ENCODE data around the gene ID2. TPM values are rescaled to one million over a fixed set of nuclear protein-coding genes. Genes with fewer than 3 reads are reported as not detected.

The ID2 gene
- total and polyA plus RNA-seq, 9 donors: 23.8 to 77.4 (median 39.7) TPM

DNA sequence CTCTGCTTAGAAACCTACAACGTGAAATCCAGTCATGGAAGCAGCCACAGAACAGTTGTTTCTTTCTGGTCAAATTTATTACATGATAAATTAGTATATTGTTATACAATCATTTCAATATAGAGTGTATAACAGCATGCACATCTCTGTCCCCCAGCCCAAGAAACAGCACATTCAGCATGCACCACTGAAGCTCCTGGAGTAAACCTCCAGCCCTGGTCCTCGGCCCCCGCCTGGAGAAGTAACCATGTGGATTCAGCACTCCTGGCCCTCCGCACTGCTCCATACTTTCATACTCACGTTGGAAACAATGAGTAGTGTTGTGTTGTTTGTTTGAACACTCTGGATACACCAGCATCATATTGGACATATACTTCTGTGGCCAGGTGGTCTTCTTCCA is 15.3 kb upstream of the ID2 start:
- Histone ChIP-seq H3K9me3 (replicated peaks; ENCODE audit: control insufficient read depth, low read depth, low read length) (no peaks in the 10 kb centered on the region), H3K36me3 (ENCODE audit: control insufficient read depth, insufficient read depth, low read length) (no peaks in the 10 kb centered on the region), H3K27me3 (ENCODE audit: control insufficient read depth, insufficient read depth, low read length) (no peaks in the 10 kb centered on the region), H3K4me1 (ENCODE audit: control insufficient read depth, insufficient read depth, low read length) (peaks cover 24% of the 10 kb centered on the region), H3K4me3 (ENCODE audit: low read length) (no peak overlapping the region), H3K27ac (ENCODE audit: low read length) (no peak overlapping the region)
- no peak for DNase-seq
- WGBS (ENCODE audit: insufficient coverage): 100% methylated on average over 1 of the region's 5 CpGs

DNA sequence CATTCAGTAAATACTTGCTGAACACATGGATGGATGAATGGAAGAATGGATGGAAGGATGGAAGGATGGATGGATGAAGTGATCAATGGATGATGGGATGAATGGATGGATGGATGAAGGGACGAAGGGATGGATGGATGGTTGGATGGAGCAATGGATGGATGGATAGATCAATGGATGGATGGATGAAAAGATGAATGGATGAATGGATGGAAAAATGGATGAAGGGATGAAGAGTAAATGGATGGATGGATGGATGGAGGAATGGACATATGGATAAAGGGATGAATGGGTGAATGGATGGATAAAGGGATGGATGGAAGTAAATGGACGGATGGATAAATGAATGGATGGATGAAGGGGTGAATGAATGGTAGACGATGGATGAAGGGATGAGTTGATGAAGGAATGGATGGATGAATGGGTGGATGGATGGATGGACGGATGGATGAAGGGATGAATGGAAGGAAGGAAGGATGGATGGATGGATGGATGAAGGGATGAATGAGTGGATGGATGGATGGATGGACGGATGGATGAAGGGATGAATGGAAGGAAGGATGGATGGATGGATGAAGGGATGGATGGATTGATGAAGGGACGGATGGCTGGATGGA is 13.9 kb upstream of the ID2 start:
- WGBS (ENCODE audit: insufficient coverage): 83% methylated on average over 6 of the region's 6 CpGs
- H3K36me3 ChIP-seq (ENCODE audit: control insufficient read depth, insufficient read depth, low read length): no peaks in the 10 kb centered on the region
- no peaks in the 10 kb centered on the region for H3K9me3 ChIP-seq (replicated peaks; ENCODE audit: control insufficient read depth, low read depth, low read length)

DNA sequence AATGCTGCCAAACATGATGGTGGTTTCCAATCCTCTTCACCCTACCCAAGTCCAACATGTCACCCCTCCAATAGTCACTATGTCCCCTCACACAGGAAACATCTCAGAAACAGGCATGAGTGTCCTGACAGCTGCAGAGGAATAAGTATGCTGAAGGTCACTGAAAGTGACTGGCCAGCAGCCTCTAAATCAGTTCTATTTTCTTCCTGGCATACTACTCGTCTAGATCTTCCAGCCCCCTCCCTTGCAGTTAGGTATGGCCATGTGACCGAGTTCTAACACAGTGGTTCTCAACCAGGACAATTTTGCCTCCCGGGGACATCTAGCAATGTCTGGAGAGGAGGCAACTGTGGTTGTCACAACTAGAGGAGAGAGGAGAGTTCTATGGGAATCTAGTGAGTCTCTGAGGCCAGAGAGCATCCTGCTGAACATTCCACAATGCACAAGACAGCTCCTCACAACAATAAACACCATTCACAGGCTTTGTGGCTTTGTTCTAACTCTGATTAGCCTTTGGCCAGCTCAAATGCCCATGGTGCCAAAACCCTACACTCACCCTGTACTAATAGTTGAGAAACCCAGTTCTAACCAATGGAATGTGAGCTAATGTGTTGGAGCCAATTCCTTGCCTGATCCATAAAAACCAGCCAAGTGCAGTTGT is 12.6 kb upstream of the ID2 start:
- no CpG with 5 or more reads among the region's 3 CpGs for WGBS (ENCODE audit: insufficient coverage)
- Histone ChIP-seq H3K4me1 (ENCODE audit: control insufficient read depth, insufficient read depth, low read length) (peaks cover 9% of the 10 kb centered on the region), H3K9me3 (replicated peaks; ENCODE audit: control insufficient read depth, low read depth, low read length) (peaks cover 6% of the 10 kb centered on the region), H3K4me3 (ENCODE audit: low read length) (no peak overlapping the region), H3K27ac (ENCODE audit: low read length) (peak overlapping the region; percentile 29), H3K27me3 (ENCODE audit: control insufficient read depth, insufficient read depth, low read length) (no peaks in the 10 kb centered on the region), H3K36me3 (ENCODE audit: control insufficient read depth, insufficient read depth, low read length) (no peaks in the 10 kb centered on the region)
- peak; percentile 62 for DNase-seq

More for the DNA sequence above, 13.9 kb upstream of the ID2 start:
- no peaks in the 10 kb centered on the region for H3K27me3 ChIP-seq (ENCODE audit: control insufficient read depth, insufficient read depth, low read length)
- H3K4me1 ChIP-seq (ENCODE audit: control insufficient read depth, insufficient read depth, low read length): peaks cover 14% of the 10 kb centered on the region
- no peak overlapping the region for H3K27ac ChIP-seq (ENCODE audit: low read length)
- no peak for DNase-seq
- H3K4me3 ChIP-seq (ENCODE audit: low read length): no peak overlapping the region

DNA sequence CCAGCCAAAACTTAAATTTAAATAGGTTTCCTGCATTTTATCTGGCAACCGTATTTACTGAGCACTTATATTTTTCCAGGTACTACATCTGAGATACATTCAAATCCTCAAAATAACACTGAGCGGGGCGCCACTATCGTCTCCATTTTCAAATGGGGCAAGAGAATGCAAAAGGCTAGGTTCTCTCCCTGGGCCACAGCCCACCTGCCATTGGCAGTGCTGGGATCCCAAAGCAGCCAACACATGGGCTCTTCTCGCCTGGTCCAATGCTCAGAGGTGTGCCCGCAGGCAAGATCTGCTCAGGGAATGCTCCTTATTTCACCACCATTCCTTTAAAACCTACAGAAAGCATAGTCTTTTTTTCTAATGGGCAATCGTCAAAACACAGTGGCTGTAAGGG is 11.3 kb upstream of the ID2 start:
- Histone ChIP-seq H3K27ac (ENCODE audit: low read length) (no peak overlapping the region), H3K4me3 (ENCODE audit: low read length) (no peak overlapping the region), H3K9me3 (replicated peaks; ENCODE audit: control insufficient read depth, low read depth, low read length) (peaks cover 14% of the 10 kb centered on the region), H3K27me3 (ENCODE audit: control insufficient read depth, insufficient read depth, low read length) (no peaks in the 10 kb centered on the region), H3K36me3 (ENCODE audit: control insufficient read depth, insufficient read depth, low read length) (no peaks in the 10 kb centered on the region), H3K4me1 (ENCODE audit: control insufficient read depth, insufficient read depth, low read length) (peaks cover 9% of the 10 kb centered on the region)
- DNase-seq: no peak
- 88% methylated on average over 4 of the region's 7 CpGs for WGBS (ENCODE audit: insufficient coverage)

DNA sequence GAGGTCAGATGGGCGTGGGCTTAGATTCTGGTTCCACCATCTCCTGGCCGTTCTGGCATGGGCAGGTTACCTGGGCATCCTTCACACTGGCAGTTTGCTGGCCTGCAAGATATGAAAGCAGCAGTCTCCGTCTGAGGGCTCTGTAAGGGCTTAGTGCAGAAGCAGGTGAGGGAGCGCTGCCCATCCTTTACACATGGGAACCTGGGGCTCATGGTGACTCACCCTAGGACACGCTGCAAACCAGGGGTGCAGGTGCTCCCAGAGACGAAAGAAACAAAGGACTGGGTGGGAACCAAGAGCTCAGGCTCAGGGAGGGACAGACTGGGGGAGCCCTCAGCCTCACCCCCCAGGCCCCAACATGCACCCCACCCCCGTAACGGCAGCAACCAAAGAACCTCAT is 10.7 kb upstream of the ID2 start:
- H3K36me3 ChIP-seq (ENCODE audit: control insufficient read depth, insufficient read depth, low read length): no peaks in the 10 kb centered on the region
- no peak for DNase-seq
- H3K27ac ChIP-seq (ENCODE audit: low read length): no peak overlapping the region
- H3K4me1 ChIP-seq (ENCODE audit: control insufficient read depth, insufficient read depth, low read length): peaks cover 15% of the 10 kb centered on the region
- peaks cover 14% of the 10 kb centered on the region for H3K9me3 ChIP-seq (replicated peaks; ENCODE audit: control insufficient read depth, low read depth, low read length)
- H3K4me3 ChIP-seq (ENCODE audit: low read length): no peak overlapping the region
- H3K27me3 ChIP-seq (ENCODE audit: control insufficient read depth, insufficient read depth, low read length): peaks cover 5% of the 10 kb centered on the region
- 79% methylated on average over 7 of the region's 8 CpGs for WGBS (ENCODE audit: insufficient coverage)

DNA sequence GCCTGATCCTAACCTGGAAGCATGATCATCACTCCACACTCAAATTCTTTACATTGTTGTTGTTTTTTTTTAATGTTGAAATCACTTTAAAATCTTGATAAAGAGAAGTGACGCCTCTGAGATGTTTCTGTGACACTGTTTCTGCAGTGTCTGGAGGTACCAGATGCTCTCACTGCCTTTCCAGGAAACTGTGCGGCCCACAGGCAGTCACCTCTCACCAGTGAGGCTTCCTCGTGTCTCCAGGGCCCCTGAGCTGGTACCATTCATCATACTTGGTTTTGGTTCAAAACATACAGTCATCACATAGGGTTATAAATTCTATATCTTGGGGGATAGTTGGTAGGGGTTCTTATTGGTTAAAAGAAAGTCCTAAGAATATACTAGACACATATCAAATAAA is 10.1 kb upstream of the ID2 start:
- Histone ChIP-seq H3K9me3 (replicated peaks; ENCODE audit: control insufficient read depth, low read depth, low read length) (peaks cover 14% of the 10 kb centered on the region), H3K27ac (ENCODE audit: low read length) (no peak overlapping the region), H3K36me3 (ENCODE audit: control insufficient read depth, insufficient read depth, low read length) (no peaks in the 10 kb centered on the region), H3K4me1 (ENCODE audit: control insufficient read depth, insufficient read depth, low read length) (peaks cover 22% of the 10 kb centered on the region), H3K4me3 (ENCODE audit: low read length) (no peak overlapping the region), H3K27me3 (ENCODE audit: control insufficient read depth, insufficient read depth, low read length) (peaks cover 10% of the 10 kb centered on the region)
- DNase-seq: no peak
- no CpG with 5 or more reads among the region's 3 CpGs for WGBS (ENCODE audit: insufficient coverage)

DNA sequence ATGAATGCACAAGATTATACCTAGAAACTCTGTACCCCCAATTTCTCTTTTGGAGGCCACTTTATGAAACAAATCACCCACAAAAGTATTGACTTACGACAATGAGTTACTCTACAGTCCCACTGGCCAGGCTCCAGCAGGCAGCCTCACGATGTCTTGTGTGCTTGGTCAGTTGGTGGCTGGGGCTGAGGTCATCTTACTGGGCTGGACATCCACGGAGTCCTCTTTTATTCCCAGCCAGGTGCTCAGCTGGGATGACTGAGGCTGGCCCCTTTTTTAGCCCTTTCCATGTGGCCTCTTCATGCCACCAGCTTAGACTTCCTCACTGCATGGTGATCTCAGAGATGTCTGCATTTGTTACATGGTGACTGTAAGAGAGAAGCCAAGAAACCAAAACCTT is 8.9 kb upstream of the ID2 start:
- H3K27ac ChIP-seq (ENCODE audit: low read length): no peak overlapping the region
- no peak for DNase-seq
- 84% methylated on average over 3 of the region's 3 CpGs for WGBS (ENCODE audit: insufficient coverage)
- H3K36me3 ChIP-seq (ENCODE audit: control insufficient read depth, insufficient read depth, low read length): no peaks in the 10 kb centered on the region
- H3K27me3 ChIP-seq (ENCODE audit: control insufficient read depth, insufficient read depth, low read length): peaks cover 16% of the 10 kb centered on the region
- peaks cover 14% of the 10 kb centered on the region for H3K9me3 ChIP-seq (replicated peaks; ENCODE audit: control insufficient read depth, low read depth, low read length)
- no peak overlapping the region for H3K4me3 ChIP-seq (ENCODE audit: low read length)
- peaks cover 33% of the 10 kb centered on the region for H3K4me1 ChIP-seq (ENCODE audit: control insufficient read depth, insufficient read depth, low read length)

DNA sequence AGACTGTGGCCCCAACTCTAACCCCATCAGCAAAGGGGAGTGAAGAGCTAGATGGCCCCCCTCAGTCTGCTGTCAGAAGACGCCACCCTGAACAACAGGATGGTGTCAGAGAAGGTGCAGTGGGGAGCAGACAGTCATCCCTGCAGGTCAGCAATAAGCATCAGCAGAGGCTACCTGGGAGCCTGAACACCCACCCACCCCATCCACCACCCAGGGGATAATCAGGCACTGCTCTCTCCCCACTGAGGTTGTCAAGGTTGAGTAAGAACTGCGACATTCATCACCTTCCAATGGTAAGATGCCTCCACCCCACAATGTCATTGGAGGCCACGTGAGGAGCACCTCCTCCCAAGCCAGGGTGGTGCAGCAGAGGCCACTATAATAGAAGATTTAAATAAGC is 8.5 kb upstream of the ID2 start:
- 100% methylated on average over 2 of the region's 3 CpGs for whole genome bisulfite sequencing (ENCODE audit: insufficient coverage)
- Histone ChIP-seq H3K4me1 (ENCODE audit: control insufficient read depth, insufficient read depth, low read length) (peaks cover 37% of the 10 kb centered on the region), H3K27ac (ENCODE audit: low read length) (no peak overlapping the region), H3K4me3 (ENCODE audit: low read length) (no peak overlapping the region), H3K27me3 (ENCODE audit: control insufficient read depth, insufficient read depth, low read length) (peaks cover 16% of the 10 kb centered on the region), H3K9me3 (replicated peaks; ENCODE audit: control insufficient read depth, low read depth, low read length) (peaks cover 14% of the 10 kb centered on the region), H3K36me3 (ENCODE audit: control insufficient read depth, insufficient read depth, low read length) (no peaks in the 10 kb centered on the region)
- no peak for DNase-seq

DNA sequence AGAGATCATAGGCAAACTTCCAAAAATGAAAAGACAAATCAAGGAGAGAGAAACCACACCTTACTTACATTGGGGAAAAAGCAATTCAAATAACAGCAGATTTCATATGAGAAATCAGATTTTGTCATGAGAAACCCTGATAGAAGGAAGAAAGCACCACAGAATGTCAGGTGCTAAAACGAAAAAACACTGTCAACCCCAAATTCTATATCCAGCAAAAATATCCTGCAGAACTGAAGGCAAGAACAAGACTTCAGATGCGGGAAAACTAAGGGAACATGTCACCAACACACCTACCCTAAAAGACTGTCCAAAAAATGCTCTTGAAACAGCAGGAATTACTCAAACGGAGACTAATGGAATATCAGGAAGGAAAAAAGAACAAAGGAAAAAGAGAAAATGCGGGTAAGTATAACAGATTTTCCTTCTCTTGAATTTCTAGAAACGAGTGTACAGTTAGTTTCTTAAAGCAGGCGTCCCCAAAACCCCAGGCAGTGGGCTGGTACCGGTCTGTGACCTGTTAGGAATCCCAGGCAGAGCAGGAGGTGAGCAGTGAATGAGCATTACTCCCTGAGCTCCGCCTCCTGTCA is 7.3 kb upstream of the ID2 start:
- WGBS (ENCODE audit: insufficient coverage): 100% methylated on average over 4 of the region's 8 CpGs
- Histone ChIP-seq H3K4me3 (ENCODE audit: low read length) (no peak overlapping the region), H3K27ac (ENCODE audit: low read length) (no peak overlapping the region), H3K9me3 (replicated peaks; ENCODE audit: control insufficient read depth, low read depth, low read length) (peaks cover 14% of the 10 kb centered on the region), H3K4me1 (ENCODE audit: control insufficient read depth, insufficient read depth, low read length) (peaks cover 37% of the 10 kb centered on the region), H3K27me3 (ENCODE audit: control insufficient read depth, insufficient read depth, low read length) (peaks cover 16% of the 10 kb centered on the region), H3K36me3 (ENCODE audit: control insufficient read depth, insufficient read depth, low read length) (no peaks in the 10 kb centered on the region)
- DNase-seq: no peak

DNA sequence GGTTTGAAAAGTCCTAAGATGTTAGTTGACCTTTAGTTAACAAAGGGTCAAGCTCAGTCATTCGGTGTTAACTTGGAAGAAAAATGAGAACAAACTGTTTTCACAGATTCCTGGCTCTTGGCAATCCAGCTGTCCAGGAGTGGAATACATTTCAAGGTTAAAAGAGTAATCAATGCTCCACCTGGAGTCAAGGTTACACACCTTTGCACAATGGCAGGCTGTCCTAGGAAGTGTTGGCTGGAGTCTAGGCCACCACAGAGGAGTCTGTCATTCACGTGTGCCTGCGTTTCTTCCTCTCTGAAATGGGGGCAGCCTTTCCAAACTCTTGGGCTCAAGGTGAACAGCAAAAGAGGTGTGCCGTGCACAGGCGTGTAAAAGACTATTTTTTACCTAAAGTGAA is 6.3 kb upstream of the ID2 start:
- H3K4me3 ChIP-seq (ENCODE audit: low read length): no peak overlapping the region
- DNase-seq: no peak
- H3K36me3 ChIP-seq (ENCODE audit: control insufficient read depth, insufficient read depth, low read length): no peaks in the 10 kb centered on the region
- 88% methylated on average over 1 of the region's 5 CpGs for WGBS (ENCODE audit: insufficient coverage)
- peaks cover 43% of the 10 kb centered on the region for H3K4me1 ChIP-seq (ENCODE audit: control insufficient read depth, insufficient read depth, low read length)
- H3K27ac ChIP-seq (ENCODE audit: low read length): peak overlapping the region; percentile 97
- H3K27me3 ChIP-seq (ENCODE audit: control insufficient read depth, insufficient read depth, low read length): peaks cover 16% of the 10 kb centered on the region
- H3K9me3 ChIP-seq (replicated peaks; ENCODE audit: control insufficient read depth, low read depth, low read length): peaks cover 14% of the 10 kb centered on the region
